K562 (cell line): ENCODE data around the gene CCDC85C. TPM values are rescaled to one million over a fixed set of nuclear protein-coding genes. Genes with fewer than 3 reads are reported as not detected.

Experiments
- C11orf30 ChIP-seq: fragments of 450-650 bp; IDR thresholded peaks from 2 replicates; pipeline ENCODE4 v1.6.1; 2016; ENCODE audit warnings: low read depth, mild to moderate bottlenecking
- GTF2A2 ChIP-seq: IDR thresholded peaks from 2 replicates; pipeline ENCODE4 v1.6.1; 2016; ENCODE audit warnings: mild to moderate bottlenecking, missing genetic modification characterization, missing compliant biosample characterization
- IRF1 ChIP-seq: sonication (generic); formaldehyde crosslinking; IDR thresholded peaks from 2 replicates; pipeline ENCODE4 v1.8.0; 2022; ENCODE audit warnings: missing genetic modification reagents, mild to moderate bottlenecking, borderline replicate concordance
- JUN ChIP-seq, 2 experiments: sonication (generic) in 1 of 2; formaldehyde crosslinking in 1 of 2; IDR thresholded peaks; 2 replicates each; pipeline versions ENCODE4 v1.6.1 to v1.8.0; 2012 to 2022; ENCODE audit warnings: borderline replicate concordance in 2 of 2, mild to moderate bottlenecking in 2 of 2, improper control_type of control experiment in 1 of 2, low read depth in 1 of 2, low read length in 1 of 2, missing genetic modification reagents in 1 of 2
- KAT8 ChIP-seq: fragments of 450-650 bp; IDR thresholded peaks from 2 replicates; pipeline ENCODE4 v1.6.1; 2016; ENCODE audit warnings: low read depth, mild to moderate bottlenecking
- SAP30 ChIP-seq: fragments of 200-600 bp; sonication (generic); IDR thresholded peaks from 2 replicates; pipeline ENCODE4 v1.6.1; 2012; ENCODE audit warnings: borderline replicate concordance, low read depth, mild to moderate bottlenecking, moderate library complexity, low read length, control low read depth, inconsistent platforms; ENCODE audit not compliant: insufficient read depth, poor library complexity, severe bottlenecking
- SP2 ChIP-seq: IDR thresholded peaks from 2 replicates; pipeline ENCODE4 v1.6.1; 2011; ENCODE audit warnings: mild to moderate bottlenecking, low read depth, low read length, moderate library complexity; ENCODE audit not compliant: poor library complexity, severe bottlenecking; ENCODE audit errors: extremely low read depth
- SRSF3 ChIP-seq: fragments of 200-400 bp; formaldehyde crosslinking; IDR thresholded peaks from 2 replicates; pipeline ENCODE4 v1.6.1; 2016; ENCODE audit warnings: mild to moderate bottlenecking, low read length, moderate library complexity; ENCODE audit not compliant: insufficient read depth
- ZBTB33 ChIP-seq: sonication (generic); formaldehyde crosslinking; IDR thresholded peaks from 2 replicates; pipeline ENCODE4 v1.8.1; 2023; ENCODE audit warnings: mild to moderate bottlenecking, missing genetic modification reagents
- ZNF347 ChIP-seq: fragments of 450-650 bp; formaldehyde crosslinking; IDR thresholded peaks from 2 replicates; pipeline ENCODE4 v1.4.0; 2020; ENCODE audit warnings: low read depth, mild to moderate bottlenecking, moderate library complexity
- polyA plus RNA-seq, 8 experiments: library from polyadenylated mRNA; depleted of rRNA in 4 of 8; stranded (reverse) in 5 of 8; unstranded in 3 of 8; fragments of >200 nt; fragmentation: Nextera tagmentation in 2 of 8; fragmentation: Illumina TruSeq in 1 of 8; extraction: Ambion mirVana in 2 of 8; extraction: Trizol in 1 of 8; gene quantifications; 2 replicates each; pipeline versions ENCODE4 v1.2.1 to v1.2.3, GENCODE V29; 2011 to 2014; ENCODE audit warnings: inconsistent platforms in 1 of 8, missing spikeins in 1 of 8
- total RNA-seq, 7 experiments: library from RNA; depleted of rRNA in 6 of 7; stranded (reverse); fragments of >200 nt in 6 of 7; fragmentation: Illumina TruSeq in 2 of 7; extraction: Trizol in 2 of 7; gene quantifications; 2 replicates each; pipeline versions ENCODE4 v1.2.1 to v1.2.3, GENCODE V29; 2011 to 2021; ENCODE audit warnings: low replicate concordance in 1 of 7
- TF ChIP-seq, protein P1 (sequence below), 2 experiments: fragments of 450-650 bp; IDR thresholded peaks; 2 replicates each; pipeline ENCODE4 v1.6.1; 2016; ENCODE audit warnings: mild to moderate bottlenecking in 2 of 2, borderline replicate concordance in 1 of 2, low read depth in 1 of 2, moderate library complexity in 1 of 2
- TF ChIP-seq, protein P2 (sequence below): fragments of 250-450 bp; sonication (Bioruptor Pico); IDR thresholded peaks from 2 replicates; pipeline ENCODE4 v1.4.0; 2020

The CCDC85C gene
- total and polyA plus RNA-seq, 9 of the 15 experiments (the other 6 are each of a cell fraction or from before 2014, with no cell fraction given) = 0.18 to 22.0 (median 6.3) TPM

DNA sequence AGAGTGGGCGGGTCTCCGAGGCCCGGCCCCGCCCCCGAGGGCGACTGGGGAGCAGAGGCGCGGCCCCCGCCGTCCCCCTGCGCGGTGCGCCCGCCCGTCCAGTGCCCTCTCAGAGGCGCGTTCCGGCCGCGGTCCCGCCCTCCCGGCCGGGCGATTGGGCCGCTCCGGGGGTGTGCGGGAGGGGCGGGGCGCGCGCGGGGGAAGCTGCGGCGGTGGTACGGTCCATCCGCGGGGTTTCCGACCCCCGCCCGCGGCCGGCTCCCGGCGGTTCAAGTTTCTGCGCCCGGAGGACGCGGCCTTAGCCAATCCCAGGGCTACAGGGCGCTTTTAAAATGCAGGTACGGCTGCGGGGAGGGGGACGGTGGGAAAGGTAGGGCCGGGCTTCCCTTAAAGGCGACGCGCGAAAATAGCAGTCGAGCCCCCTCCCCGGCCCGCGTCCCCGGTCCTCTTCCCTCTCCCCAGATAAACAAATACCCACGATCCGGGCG, 315 bp upstream of the CCDC85C start (continued):
- TF ChIP-seq IRF1 = no peak
- no peak for TF ChIP-seq SAP30
- TF ChIP-seq KAT8 = no peak
- TF ChIP-seq, protein P1, sequence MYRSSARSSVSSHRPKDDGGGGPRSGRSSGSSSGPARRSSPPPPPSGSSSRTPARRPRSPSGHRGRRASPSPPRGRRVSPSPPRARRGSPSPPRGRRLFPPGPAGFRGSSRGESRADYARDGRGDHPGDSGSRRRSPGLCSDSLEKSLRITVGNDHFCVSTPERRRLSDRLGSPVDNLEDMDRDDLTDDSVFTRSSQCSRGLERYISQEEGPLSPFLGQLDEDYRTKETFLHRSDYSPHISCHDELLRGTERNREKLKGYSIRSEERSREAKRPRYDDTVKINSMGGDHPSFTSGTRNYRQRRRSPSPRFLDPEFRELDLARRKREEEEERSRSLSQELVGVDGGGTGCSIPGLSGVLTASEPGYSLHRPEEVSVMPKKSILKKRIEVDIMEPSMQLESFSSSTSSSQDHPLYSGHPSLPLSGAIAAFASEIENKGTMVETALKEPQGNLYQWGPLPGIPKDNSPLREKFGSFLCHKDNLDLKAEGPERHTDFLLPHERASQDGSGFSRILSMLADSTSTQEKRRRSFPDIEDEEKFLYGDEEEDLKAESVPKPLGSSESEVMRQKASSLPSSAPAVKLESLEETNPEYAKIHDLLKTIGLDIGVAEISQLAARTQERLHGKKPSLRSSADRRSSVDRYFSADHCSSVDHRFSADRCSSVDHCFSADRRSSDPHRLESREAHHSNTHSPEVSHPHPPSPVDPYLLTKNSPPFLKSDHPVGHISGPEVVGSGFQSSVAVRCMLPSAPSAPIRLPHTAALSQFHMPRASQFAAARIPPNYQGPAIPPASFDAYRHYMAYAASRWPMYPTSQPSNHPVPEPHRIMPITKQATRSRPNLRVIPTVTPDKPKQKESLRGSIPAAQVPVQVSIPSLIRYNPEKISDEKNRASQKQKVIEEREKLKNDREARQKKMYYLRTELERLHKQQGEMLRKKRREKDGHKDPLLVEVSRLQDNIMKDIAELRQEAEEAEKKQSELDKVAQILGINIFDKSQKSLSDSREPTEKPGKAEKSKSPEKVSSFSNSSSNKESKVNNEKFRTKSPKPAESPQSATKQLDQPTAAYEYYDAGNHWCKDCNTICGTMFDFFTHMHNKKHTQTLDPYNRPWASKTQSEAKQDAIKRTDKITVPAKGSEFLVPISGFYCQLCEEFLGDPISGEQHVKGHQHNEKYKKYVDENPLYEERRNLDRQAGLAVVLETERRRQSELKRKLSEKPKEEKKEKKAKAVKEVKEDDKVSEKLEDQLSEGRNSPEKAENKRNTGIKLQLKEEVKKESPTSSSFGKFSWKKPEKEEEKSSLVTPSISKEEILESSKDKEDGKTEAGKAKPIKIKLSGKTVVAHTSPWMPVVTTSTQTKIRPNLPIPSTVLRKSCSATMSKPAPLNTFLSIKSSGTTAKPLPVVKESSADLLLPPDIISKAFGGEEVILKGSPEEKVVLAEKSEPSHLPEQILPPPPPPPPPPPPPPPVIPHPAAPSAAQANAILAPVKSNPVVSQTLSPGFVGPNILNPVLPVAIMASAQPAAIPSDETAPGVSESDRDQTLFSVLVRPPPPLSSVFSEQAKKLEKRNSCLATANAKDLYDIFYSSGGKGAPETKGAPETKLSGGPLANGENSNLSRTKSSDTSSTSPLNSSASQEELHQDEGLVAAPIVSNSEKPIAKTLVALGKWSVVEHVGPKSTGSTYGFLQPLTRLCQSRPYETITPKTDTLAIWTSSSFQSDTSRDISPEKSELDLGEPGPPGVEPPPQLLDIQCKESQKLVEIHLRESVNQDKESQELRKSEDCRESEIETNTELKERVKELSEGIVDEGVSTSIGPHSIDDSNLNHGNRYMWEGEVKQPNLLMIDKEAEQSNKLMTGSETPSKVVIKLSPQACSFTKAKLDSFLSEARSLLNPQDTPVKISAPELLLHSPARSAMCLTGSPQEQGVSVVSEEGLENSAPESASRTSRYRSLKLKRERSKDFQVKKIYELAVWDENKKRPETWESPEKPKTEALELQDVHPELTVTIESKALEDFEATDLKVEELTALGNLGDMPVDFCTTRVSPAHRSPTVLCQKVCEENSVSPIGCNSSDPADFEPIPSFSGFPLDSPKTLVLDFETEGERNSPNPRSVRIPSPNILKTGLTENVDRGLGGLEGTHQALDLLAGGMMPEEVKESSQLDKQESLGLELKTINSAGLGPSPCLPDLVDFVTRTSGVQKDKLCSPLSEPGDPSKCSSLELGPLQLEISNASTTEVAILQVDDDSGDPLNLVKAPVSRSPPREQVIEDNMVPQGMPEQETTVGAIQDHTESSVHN (IDR thresholded peaks at IDR 0.05; ENCODE audit: borderline replicate concordance in 1 of 2, low read depth in 1 of 2) = no peak
- TF ChIP-seq SRSF3 = no peak
- no peak for TF ChIP-seq JUN (IDR thresholded peaks at IDR 0.05; ENCODE audit: borderline replicate concordance, low read depth, low read length)
- no peak for TF ChIP-seq JUN (CRISPR knock-in tag; IDR thresholded peaks at IDR 0.05; ENCODE audit: borderline replicate concordance)
- no peak for TF ChIP-seq C11orf30
- TF ChIP-seq, protein P2, sequence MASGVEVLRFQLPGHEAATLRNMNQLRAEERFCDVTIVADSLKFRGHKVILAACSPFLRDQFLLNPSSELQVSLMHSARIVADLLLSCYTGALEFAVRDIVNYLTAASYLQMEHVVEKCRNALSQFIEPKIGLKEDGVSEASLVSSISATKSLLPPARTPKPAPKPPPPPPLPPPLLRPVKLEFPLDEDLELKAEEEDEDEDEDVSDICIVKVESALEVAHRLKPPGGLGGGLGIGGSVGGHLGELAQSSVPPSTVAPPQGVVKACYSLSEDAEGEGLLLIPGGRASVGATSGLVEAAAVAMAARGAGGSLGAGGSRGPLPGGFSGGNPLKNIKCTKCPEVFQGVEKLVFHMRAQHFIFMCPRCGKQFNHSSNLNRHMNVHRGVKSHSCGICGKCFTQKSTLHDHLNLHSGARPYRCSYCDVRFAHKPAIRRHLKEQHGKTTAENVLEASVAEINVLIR (CRISPR knock-in tag) = no peak
- no peak for TF ChIP-seq GTF2A2 (tag)
- no peak for TF ChIP-seq ZBTB33 (CRISPR knock-in tag)
- TF ChIP-seq ZNF347 (CRISPR knock-in tag) = no peak
- TF ChIP-seq SP2 = peak; percentile 77
